K562 (cell line): ENCODE results near the gene CUL3. TPM values are rescaled to one million over a fixed set of nuclear protein-coding genes. Genes with fewer than 3 reads are reported as not detected.
A peak's percentile ranks its signal among the peaks of the same experiment; 100 is the strongest.

Experiments
- ARID4B ChIP-seq: sonication (generic); formaldehyde crosslinking; IDR thresholded peaks from 2 replicates; pipeline ENCODE4 v1.8.0; 2022; ENCODE audit warnings: mild to moderate bottlenecking, missing genetic modification reagents
- CXXC5 ChIP-seq: fragments of 250-450 bp; sonication (Bioruptor Pico); IDR thresholded peaks from 2 replicates; pipeline ENCODE4 v1.8.0; 2022; ENCODE audit warnings: inconsistent platforms, mild to moderate bottlenecking, moderate library complexity
- E2F6 ChIP-seq, 2 experiments: IDR thresholded peaks; 2 replicates each; pipeline ENCODE4 v1.6.1; 2011; ENCODE audit warnings: borderline replicate concordance in 1 of 2, control low read depth in 1 of 2, low read depth in 1 of 2, low read length in 1 of 2, mild to moderate bottlenecking in 1 of 2, mixed read lengths in 1 of 2, moderate library complexity in 1 of 2; ENCODE audit not compliant: insufficient read depth in 1 of 2, insufficient read length in 1 of 2, poor library complexity in 1 of 2, severe bottlenecking in 1 of 2; ENCODE audit errors: extremely low read depth in 1 of 2
- EP400 ChIP-seq: fragments of 450-650 bp; IDR thresholded peaks from 2 replicates; pipeline ENCODE4 v1.6.1; 2017; ENCODE audit warnings: antibody characterized with exemption, mild to moderate bottlenecking, moderate library complexity
- HEY1 ChIP-seq: fragments of 250-450 bp; sonication (Bioruptor Pico); IDR thresholded peaks from 2 replicates; pipeline ENCODE4 v1.5.0; 2020; ENCODE audit warnings: mild to moderate bottlenecking, moderate library complexity, borderline replicate concordance
- HMGN3 ChIP-seq: IDR thresholded peaks from 2 replicates; pipeline ENCODE4 v1.6.1; 2011; ENCODE audit warnings: borderline replicate concordance, low read depth, mild to moderate bottlenecking, mixed read lengths, low read length; ENCODE audit not compliant: insufficient read length; ENCODE audit errors: extremely low read depth
- ILF3 ChIP-seq: fragments of 450-650 bp; IDR thresholded peaks from 2 replicates; pipeline ENCODE4 v1.6.1; 2018; ENCODE audit warnings: antibody characterized with exemption, mild to moderate bottlenecking, moderate library complexity, borderline replicate concordance
- MAFF ChIP-seq: IDR thresholded peaks from 2 replicates; pipeline ENCODE4 v1.6.1; 2012; ENCODE audit warnings: low read length, improper control_type of control experiment
- MYBL2 ChIP-seq, 2 experiments: fragments of 450-650 bp in 1 of 2; sonication (generic) in 1 of 2; formaldehyde crosslinking in 1 of 2; IDR thresholded peaks; 2 replicates each; pipeline versions ENCODE4 v1.6.1 to v1.8.1; 2017 to 2022; ENCODE audit warnings: borderline replicate concordance in 1 of 2, inconsistent platforms in 1 of 2, low read depth in 1 of 2, mild to moderate bottlenecking in 1 of 2, missing genetic modification reagents in 1 of 2, moderate library complexity in 1 of 2
- POLR2B ChIP-seq: fragments of 450-650 bp; IDR thresholded peaks from 2 replicates; pipeline ENCODE4 v1.6.1; 2018; ENCODE audit warnings: low read depth; ENCODE audit not compliant: partially characterized antibody
- POU5F1 ChIP-seq: fragments of 150-350 bp; IDR thresholded peaks from 2 replicates; pipeline ENCODE4 v1.6.1; 2014; ENCODE audit warnings: borderline replicate concordance, low read length, low read depth, mild to moderate bottlenecking; ENCODE audit not compliant: partially characterized antibody
- RAD51 ChIP-seq: fragments of 450-650 bp; IDR thresholded peaks from 2 replicates; pipeline ENCODE4 v1.7.1; 2016; ENCODE audit warnings: low read depth, mild to moderate bottlenecking, borderline replicate concordance
- RUNX1 ChIP-seq: sonication (generic); IDR thresholded peaks from 2 replicates; pipeline ENCODE4 v1.6.1; 2016; ENCODE audit warnings: antibody characterized with exemption, low read depth
- ZBTB1 ChIP-seq: sonication (generic); formaldehyde crosslinking; IDR thresholded peaks from 2 replicates; pipeline ENCODE4 v1.8.1; 2023; ENCODE audit warnings: missing genetic modification reagents, low read depth, mild to moderate bottlenecking, borderline replicate concordance
- ZNF165 ChIP-seq: fragments of 250-450 bp; sonication (Bioruptor Pico); IDR thresholded peaks from 2 replicates; pipeline ENCODE4 v1.4.0; 2020; ENCODE audit warnings: borderline replicate concordance
- ZNF449 ChIP-seq: fragments of 250-450 bp; sonication (Bioruptor Pico); IDR thresholded peaks from 2 replicates; pipeline ENCODE4 v1.8.0; 2022; ENCODE audit warnings: moderate library complexity, mild to moderate bottlenecking, inconsistent platforms
- polyA plus RNA-seq, 8 experiments: library from polyadenylated mRNA; depleted of rRNA in 4 of 8; stranded (reverse) in 5 of 8; unstranded in 3 of 8; fragments of >200 nt; fragmentation: Nextera tagmentation in 2 of 8; fragmentation: Illumina TruSeq in 1 of 8; extraction: Ambion mirVana in 2 of 8; extraction: Trizol in 1 of 8; gene quantifications; 2 replicates each; pipeline versions ENCODE4 v1.2.1 to v1.2.3, GENCODE V29; 2011 to 2014; ENCODE audit warnings: inconsistent platforms in 1 of 8, missing spikeins in 1 of 8
- total RNA-seq, 7 experiments: library from RNA; depleted of rRNA in 6 of 7; stranded (reverse); fragments of >200 nt in 6 of 7; fragmentation: Illumina TruSeq in 2 of 7; extraction: Trizol in 2 of 7; gene quantifications; 2 replicates each; pipeline versions ENCODE4 v1.2.1 to v1.2.3, GENCODE V29; 2011 to 2021; ENCODE audit warnings: low replicate concordance in 1 of 7

The CUL3 gene
- total and polyA plus RNA-seq, 9 of the 15 experiments (the other 6 are each of a cell fraction or from before 2014, with no cell fraction given) = 31.5 to 71.9 (median 56.4) TPM

GRCh38 chr2:224585211-224586088 is at the start of gene CUL3 (continued):
- TF ChIP-seq ARID4B = 0 out of 2 replicates have a peak, but pooled peaks have one; percentile 42
- peak; percentile 12 for TF ChIP-seq HMGN3
- peak; percentile 96 for TF ChIP-seq MYBL2 (IDR thresholded peaks at IDR 0.05; ENCODE audit: low read depth)
- TF ChIP-seq MYBL2 (CRISPR knock-in tag; IDR thresholded peaks at IDR 0.05; ENCODE audit: borderline replicate concordance) = no peak
- peak; percentile 84 for TF ChIP-seq POLR2B
- no peak for TF ChIP-seq ZNF449
- peak; percentile 4; the same call in 1 of the 2 replicates for TF ChIP-seq MAFF
- TF ChIP-seq RAD51 = peak; percentile 89
- TF ChIP-seq ILF3 = no peak
- TF ChIP-seq CXXC5 (CRISPR knock-in tag) = peak; percentile 67; the same call in 1 of the 2 replicates
- TF ChIP-seq RUNX1 = no peak
- TF ChIP-seq EP400 = peak; percentile 73
- no peak for TF ChIP-seq ZNF165 (CRISPR knock-in tag)
- peak; percentile 76 to 84 for TF ChIP-seq E2F6 (IDR thresholded peaks at IDR 0.05; ENCODE audit: borderline replicate concordance in 1 of 2, extremely low read depth in 1 of 2, insufficient read depth in 1 of 2, insufficient read length in 1 of 2, low read depth in 1 of 2, low read length in 1 of 2, poor library complexity in 1 of 2, severe bottlenecking in 1 of 2)
- no peak for TF ChIP-seq HEY1 (CRISPR knock-in tag)
- TF ChIP-seq POU5F1 = no peak
- TF ChIP-seq ZBTB1 (CRISPR knock-in tag) = no peak
